Measurements from ENCODE around the gene KRTAP10-11.
"Not testable (repeated sequence)": the region's sequence is repeated elsewhere in the genome, so short reads cannot be mapped to it uniquely, and the experiment has no call there.

Gene KRTAP10-11

GRCh38 chr21:44627831-44628233 is 18.4 kb upstream of the KRTAP10-11 start:
- Histone ChIP-seq H3K18ac (ENCODE audit: low read length) (peak overlapping the region; percentile 67), H2BK12ac (ENCODE audit: low read length) (peak overlapping the region; percentile 92), H3K14ac (ENCODE audit: low read length) (peak overlapping the region; percentile 28), H4K8ac (ENCODE audit: low read depth, low read length) (peak overlapping the region; percentile 77)
- H2BK15ac ChIP-seq (ENCODE audit: low read length); H2AFZ ChIP-seq (ENCODE audit: low read length); H2BK5ac ChIP-seq (ENCODE audit: low read length); H3K4ac ChIP-seq (ENCODE audit: low read length); H4K91ac ChIP-seq (ENCODE audit: low read depth, low read length, poor library complexity); H3K27ac ChIP-seq (replicated peaks; ENCODE audit: low read length); H3K79me1 ChIP-seq (ENCODE audit: low read depth, low read length); DNase-seq (ENCODE audit: low spot score); H3K23ac ChIP-seq (ENCODE audit: low read depth, low read length, poor library complexity); H3K4me3 ChIP-seq (ENCODE audit: low read length in 2 of 2); H3K4me2 ChIP-seq (ENCODE audit: insufficient read depth, low read length, poor library complexity, severe bottlenecking); H2BK120ac ChIP-seq (ENCODE audit: low read depth, low read length); H2AK5ac ChIP-seq (ENCODE audit: low read depth, low read length); H3K9ac ChIP-seq (ENCODE audit: low read depth, low read length, poor library complexity); H3K4me1 ChIP-seq (ENCODE audit: control insufficient read depth in 2 of 2, insufficient read depth in 1 of 2, low read depth in 1 of 2, low read length in 2 of 2); H3K9me3 ChIP-seq (replicated peaks in 1 of 2; ENCODE audit: control insufficient read depth in 2 of 2, insufficient read depth in 1 of 2, low read depth in 1 of 2, low read length in 2 of 2); H3K36me3 ChIP-seq (replicated peaks in 1 of 2; ENCODE audit: control insufficient read depth in 2 of 2, insufficient read depth in 2 of 2, low read length in 2 of 2); H3K27me3 ChIP-seq (ENCODE audit: control insufficient read depth in 3 of 3, insufficient read depth in 3 of 3, low read depth in 1 of 3, low read length in 3 of 3): not testable (repeated sequence)
- no CpG with 5 or more reads among the region's 15 CpGs for WGBS, 2 donors (ENCODE audit: extremely low coverage in 2 of 2, insufficient read length in 2 of 2, insufficient replicate concordance in 1 of 2)

- Histone ChIP-seq H3K27ac (replicated peaks; ENCODE audit: low read length) (no peak overlapping the region), H3K79me1 (ENCODE audit: low read depth, low read length) (no peaks in the 10 kb centered on the region), H4K91ac (ENCODE audit: low read depth, low read length, poor library complexity) (no peak overlapping the region), H3K27me3 (ENCODE audit: control insufficient read depth in 3 of 3, insufficient read depth in 3 of 3, low read depth in 1 of 3, low read length in 3 of 3) (no peaks in the 10 kb centered on the region), H3K4me1 (ENCODE audit: control insufficient read depth in 2 of 2, insufficient read depth in 1 of 2, low read depth in 1 of 2, low read length in 2 of 2) (no peaks in the 10 kb centered on the region), H3K4ac (ENCODE audit: low read length) (no peak overlapping the region), H3K18ac (ENCODE audit: low read length) (peak overlapping the region; percentile 91), H2BK5ac (ENCODE audit: low read length) (no peak overlapping the region), H2BK120ac (ENCODE audit: low read depth, low read length) (peak overlapping the region; percentile 31), H4K8ac (ENCODE audit: low read depth, low read length) (no peak overlapping the region), H3K4me3 (ENCODE audit: low read length in 2 of 2) (no peak overlapping the region), H3K23ac (ENCODE audit: low read depth, low read length, poor library complexity) (peak overlapping the region; percentile 53), H2BK12ac (ENCODE audit: low read length) (peak overlapping the region; percentile 10), H3K9ac (ENCODE audit: low read depth, low read length, poor library complexity) (peak overlapping the region; percentile 40), H3K36me3 (replicated peaks in 1 of 2; ENCODE audit: control insufficient read depth in 2 of 2, insufficient read depth in 2 of 2, low read length in 2 of 2) (no peaks in the 10 kb centered on the region), H3K9me3 (replicated peaks in 1 of 2; ENCODE audit: control insufficient read depth in 2 of 2, insufficient read depth in 1 of 2, low read depth in 1 of 2, low read length in 2 of 2) (peaks cover 5 to 6% of the 10 kb centered on the region in 2 donors), H3K4me2 (ENCODE audit: insufficient read depth, low read length, poor library complexity, severe bottlenecking) (no peak overlapping the region), H2AK5ac (ENCODE audit: low read depth, low read length) (peak overlapping the region; percentile 41), H2AFZ (ENCODE audit: low read length) (no peak overlapping the region), H3K14ac (ENCODE audit: low read length) (no peak overlapping the region), H2BK15ac (ENCODE audit: low read length) (peak overlapping the region; percentile 2)
- WGBS, 2 donors (ENCODE audit: extremely low coverage in 2 of 2, insufficient read length in 2 of 2, insufficient replicate concordance in 1 of 2): no CpG with 5 or more reads among the region's 18 CpGs
- no peak for DNase-seq (ENCODE audit: low spot score)
Measured at GRCh38 chr21:44628707-44629391, 17.4 kb upstream of the KRTAP10-11 start.

GRCh38 chr21:44630440-44630839 is 15.8 kb upstream of the KRTAP10-11 start:
- Histone ChIP-seq H2AFZ (ENCODE audit: low read length) (no peak overlapping the region), H3K27me3 (ENCODE audit: control insufficient read depth in 3 of 3, insufficient read depth in 3 of 3, low read depth in 1 of 3, low read length in 3 of 3) (no peaks in the 10 kb centered on the region), H3K36me3 (replicated peaks in 1 of 2; ENCODE audit: control insufficient read depth in 2 of 2, insufficient read depth in 2 of 2, low read length in 2 of 2) (no peaks in the 10 kb centered on the region), H4K8ac (ENCODE audit: low read depth, low read length) (no peak overlapping the region), H3K79me1 (ENCODE audit: low read depth, low read length) (no peaks in the 10 kb centered on the region), H2BK5ac (ENCODE audit: low read length) (no peak overlapping the region), H3K23ac (ENCODE audit: low read depth, low read length, poor library complexity) (no peak overlapping the region), H3K27ac (replicated peaks; ENCODE audit: low read length) (no peak overlapping the region), H3K9ac (ENCODE audit: low read depth, low read length, poor library complexity) (no peak overlapping the region), H2BK15ac (ENCODE audit: low read length) (no peak overlapping the region), H3K4ac (ENCODE audit: low read length) (no peak overlapping the region), H2BK12ac (ENCODE audit: low read length) (no peak overlapping the region), H3K18ac (ENCODE audit: low read length) (no peak overlapping the region), H4K91ac (ENCODE audit: low read depth, low read length, poor library complexity) (no peak overlapping the region), H2BK120ac (ENCODE audit: low read depth, low read length) (no peak overlapping the region), H3K4me2 (ENCODE audit: insufficient read depth, low read length, poor library complexity, severe bottlenecking) (no peak overlapping the region), H3K9me3 (replicated peaks in 1 of 2; ENCODE audit: control insufficient read depth in 2 of 2, insufficient read depth in 1 of 2, low read depth in 1 of 2, low read length in 2 of 2) (peaks cover 1 to 3% of the 10 kb centered on the region in 2 donors), H2AK5ac (ENCODE audit: low read depth, low read length) (no peak overlapping the region), H3K14ac (ENCODE audit: low read length) (no peak overlapping the region), H3K4me3 (ENCODE audit: low read length in 2 of 2) (no peak overlapping the region), H3K4me1 (ENCODE audit: control insufficient read depth in 2 of 2, insufficient read depth in 1 of 2, low read depth in 1 of 2, low read length in 2 of 2) (no peaks in the 10 kb centered on the region)
- WGBS, 2 donors (ENCODE audit: extremely low coverage in 2 of 2, insufficient read length in 2 of 2, insufficient replicate concordance in 1 of 2): no CpG with 5 or more reads among the region's 2 CpGs
- DNase-seq (ENCODE audit: low spot score): no peak

GRCh38 chr21:44632067-44632466 is 14.1 kb upstream of the KRTAP10-11 start:
- no peak overlapping the region for H3K4me2 ChIP-seq (ENCODE audit: insufficient read depth, low read length, poor library complexity, severe bottlenecking)
- H4K91ac ChIP-seq (ENCODE audit: low read depth, low read length, poor library complexity): no peak overlapping the region
- no CpG with 5 or more reads among the region's 1 CpG for WGBS, 2 donors (ENCODE audit: extremely low coverage in 2 of 2, insufficient read length in 2 of 2, insufficient replicate concordance in 1 of 2)
- H3K9ac ChIP-seq (ENCODE audit: low read depth, low read length, poor library complexity): no peak overlapping the region
- no peak overlapping the region for H4K8ac ChIP-seq (ENCODE audit: low read depth, low read length)
- H3K18ac ChIP-seq (ENCODE audit: low read length): no peak overlapping the region
- peaks cover 0 to 3% of the 10 kb centered on the region in 2 donors for H3K9me3 ChIP-seq (replicated peaks in 1 of 2; ENCODE audit: control insufficient read depth in 2 of 2, insufficient read depth in 1 of 2, low read depth in 1 of 2, low read length in 2 of 2)
- no peak overlapping the region for H2AFZ ChIP-seq (ENCODE audit: low read length)
- H3K14ac ChIP-seq (ENCODE audit: low read length): no peak overlapping the region
- H3K4me1 ChIP-seq (ENCODE audit: control insufficient read depth in 2 of 2, insufficient read depth in 1 of 2, low read depth in 1 of 2, low read length in 2 of 2): peaks cover 0 to 3% of the 10 kb centered on the region in 2 donors
- H3K23ac ChIP-seq (ENCODE audit: low read depth, low read length, poor library complexity): no peak overlapping the region
- H3K36me3 ChIP-seq (replicated peaks in 1 of 2; ENCODE audit: control insufficient read depth in 2 of 2, insufficient read depth in 2 of 2, low read length in 2 of 2): no peaks in the 10 kb centered on the region
- no peaks in the 10 kb centered on the region for H3K27me3 ChIP-seq (ENCODE audit: control insufficient read depth in 3 of 3, insufficient read depth in 3 of 3, low read depth in 1 of 3, low read length in 3 of 3)
- H3K79me1 ChIP-seq (ENCODE audit: low read depth, low read length): no peaks in the 10 kb centered on the region
- no peak overlapping the region for H2BK5ac ChIP-seq (ENCODE audit: low read length)
- no peak overlapping the region for H2BK15ac ChIP-seq (ENCODE audit: low read length)
- H2AK5ac ChIP-seq (ENCODE audit: low read depth, low read length): no peak overlapping the region
- H2BK120ac ChIP-seq (ENCODE audit: low read depth, low read length): no peak overlapping the region
- H3K27ac ChIP-seq (replicated peaks; ENCODE audit: low read length): no peak overlapping the region
- no peak overlapping the region for H3K4me3 ChIP-seq (ENCODE audit: low read length in 2 of 2)
- no peak overlapping the region for H2BK12ac ChIP-seq (ENCODE audit: low read length)
- DNase-seq (ENCODE audit: low spot score): no peak
- no peak overlapping the region for H3K4ac ChIP-seq (ENCODE audit: low read length)
